Panc1 (cell line): ENCODE measurements around the gene CYP2R1. TPM values are rescaled to one million over a fixed set of nuclear protein-coding genes. Genes with fewer than 3 reads are reported as not detected.

Experiments used
- ATAC-seq: fragments of 200-7000 bp; cut with Tn5 transposase; 2 replicates; pipeline ENCODE4 v1.9.1; 2020; ENCODE audit warnings: mild to moderate bottlenecking, moderate library complexity
- BruUV-seq: library from RNA; stranded (reverse); fragments of 400-500 nt; replicated peaks from 2 replicates; lab custom pipeline; 2021; lab: Mats Ljungman, UMichigan
- CTCF ChIA-PET: fragments of 300-600 bp; sonication (Branson Sonifier 250); formaldehyde crosslinking; loops from one replicate; lab custom pipeline; 2022; ENCODE audit warnings: antibody characterized with exemption; lab: Charles Lee
- POLR2A ChIA-PET: fragments of 300-600 bp; sonication (Branson Sonifier 250); formaldehyde crosslinking; loops from one replicate; lab custom pipeline; 2022; ENCODE audit warnings: antibody characterized with exemption; lab: Charles Lee
- DNase-seq: peaks from one replicate; pipeline ENCODE4 v3.0.0-alpha.2; 2010; ENCODE audit warnings: low read depth, low spot score
- H3K27ac ChIP-seq: 2 replicates; pipeline ENCODE4 v1.5.1; 2011; ENCODE audit warnings: mild to moderate bottlenecking, low read length, inconsistent platforms
- H3K27me3 ChIP-seq: fragments of 200-500 bp; sonication (Bioruptor generic); 2 replicates; pipeline ENCODE4 v1.6.0; 2014; ENCODE audit warnings: low read length, inconsistent platforms; ENCODE audit not compliant: control insufficient read depth, insufficient read depth
- H3K36me3 ChIP-seq: fragments of 200-500 bp; sonication (Bioruptor generic); 2 replicates; pipeline ENCODE4 v1.5.1; 2014; ENCODE audit warnings: inconsistent platforms, mild to moderate bottlenecking, low read length, moderate library complexity; ENCODE audit not compliant: control insufficient read depth, insufficient read depth
- H3K4me1 ChIP-seq: 2 replicates; pipeline ENCODE4 v1.5.1; 2011; ENCODE audit warnings: inconsistent platforms, mild to moderate bottlenecking, low read length, moderate library complexity; ENCODE audit not compliant: control insufficient read depth, insufficient read depth
- H3K4me3 ChIP-seq, 2 experiments: 2 replicates each; pipeline ENCODE4 v1.5.1; 2011 to 2012; ENCODE audit warnings: low read depth in 2 of 2, low read length in 2 of 2, mild to moderate bottlenecking in 2 of 2, inconsistent platforms in 1 of 2, moderate library complexity in 1 of 2
- H3K9me3 ChIP-seq: fragments of 200-500 bp; sonication (Bioruptor generic); 2 replicates; pipeline ENCODE4 v1.5.1; 2014; ENCODE audit warnings: low read depth, mild to moderate bottlenecking, inconsistent platforms, low read length, moderate library complexity; ENCODE audit not compliant: control insufficient read depth, insufficient read depth
- CTCF ChIP-seq: fragments of 450-650 bp; IDR thresholded peaks from 2 replicates; pipeline ENCODE4 v1.5.1; 2017; ENCODE audit warnings: mild to moderate bottlenecking
- POLR2AphosphoS5 ChIP-seq: IDR thresholded peaks from 2 replicates; pipeline ENCODE4 v1.6.1; 2012; ENCODE audit warnings: mild to moderate bottlenecking, low read depth, low read length, moderate library complexity
- SIN3A ChIP-seq: IDR thresholded peaks from 2 replicates; pipeline ENCODE4 v1.6.1; 2012; ENCODE audit warnings: low read depth, mild to moderate bottlenecking, low read length, moderate library complexity, borderline replicate concordance; ENCODE audit not compliant: insufficient read depth
- TCF7L2 ChIP-seq: IDR thresholded peaks from 2 replicates; pipeline ENCODE4 v1.6.1; 2011; ENCODE audit warnings: mild to moderate bottlenecking, low read depth, low read length, inconsistent platforms
- in situ Hi-C: cut with HindIII; loops from 2 replicates; pipeline ENCODE4 v1.10.0; 2016; ENCODE audit warnings: low sequenced_read_pairs, low pct_unique_long_range_greater_than_20kb
- intact Hi-C: fragments of 100-400 bp; cut with micrococcal nuclease; formaldehyde crosslinking; loops from one replicate; pipeline ENCODE4 v1.10.0; 2022; ENCODE audit not compliant: unreplicated experiment
- total RNA-seq: library from RNA; stranded (reverse); gene quantifications from one replicate; pipeline ENCODE4 v1.2.1, GENCODE V29; 2021; ENCODE audit not compliant: unreplicated experiment
- TF ChIP-seq, protein P1 (sequence below), 2 experiments: IDR thresholded peaks; 2 replicates each; pipeline ENCODE4 v1.6.1; 2011 to 2012; ENCODE audit warnings: low read depth in 2 of 2, control low read depth in 1 of 2, low read length in 1 of 2, mild to moderate bottlenecking in 1 of 2, moderate library complexity in 1 of 2; ENCODE audit not compliant: insufficient read depth in 1 of 2

CYP2R1 gene
- total RNA-seq, 1 experiment from 2014 or later: 11.2 TPM

DNA sequence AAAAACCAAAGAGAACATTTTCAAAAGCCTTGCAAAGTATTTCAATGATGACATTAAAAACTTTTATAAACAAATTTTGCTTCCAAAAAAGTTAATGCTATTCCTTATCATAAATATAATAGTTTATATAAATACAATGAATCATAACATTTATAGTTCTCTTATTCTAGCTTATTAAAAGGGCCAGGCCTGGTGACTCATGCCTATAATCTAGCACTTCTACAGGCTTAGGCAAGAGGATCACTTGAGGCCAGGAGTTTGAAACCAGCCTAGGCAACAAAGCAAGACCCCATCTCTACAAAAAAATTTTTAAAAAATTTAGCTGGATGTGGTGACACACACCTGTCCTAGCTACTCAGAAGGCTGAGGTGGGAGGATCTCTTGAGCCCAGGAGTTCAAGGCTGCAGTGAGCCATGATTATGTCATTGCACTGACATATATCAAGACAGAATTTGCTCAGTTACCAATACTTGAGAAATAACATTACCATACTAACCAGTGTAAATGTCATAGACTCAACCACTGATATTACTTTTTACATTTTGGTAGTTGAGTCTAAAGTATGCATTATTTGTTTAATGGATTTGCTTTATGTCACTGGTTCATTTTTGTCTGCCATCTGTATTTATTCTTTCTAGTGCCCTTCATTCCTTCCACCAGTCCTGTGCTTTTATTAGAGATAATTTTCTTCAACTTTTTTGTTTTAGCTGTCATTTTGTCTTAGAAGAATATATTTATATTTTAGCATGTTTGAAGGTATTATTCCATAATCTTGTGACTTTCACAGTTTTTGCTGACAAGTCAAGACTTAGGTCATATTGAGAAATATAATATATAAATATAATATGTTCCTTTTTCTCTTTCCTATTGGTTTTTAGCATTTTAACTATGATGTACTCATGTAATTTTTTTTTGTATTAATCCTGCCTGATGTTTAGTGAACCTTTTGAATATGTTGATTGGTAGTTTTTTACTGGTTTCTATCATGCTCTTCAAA, 56.2 kb downstream of the CYP2R1 start:
- H3K4me3 ChIP-seq: no peak overlapping the region
- no peak overlapping the region for H3K27ac ChIP-seq
- ChIA-PET CTCF (no interaction called here), POLR2A (no interaction called here)
- intact Hi-C loops: no loop called here
- H3K4me1 ChIP-seq: no peaks in the 10 kb centered on the region
- TF ChIP-seq, protein P1, sequence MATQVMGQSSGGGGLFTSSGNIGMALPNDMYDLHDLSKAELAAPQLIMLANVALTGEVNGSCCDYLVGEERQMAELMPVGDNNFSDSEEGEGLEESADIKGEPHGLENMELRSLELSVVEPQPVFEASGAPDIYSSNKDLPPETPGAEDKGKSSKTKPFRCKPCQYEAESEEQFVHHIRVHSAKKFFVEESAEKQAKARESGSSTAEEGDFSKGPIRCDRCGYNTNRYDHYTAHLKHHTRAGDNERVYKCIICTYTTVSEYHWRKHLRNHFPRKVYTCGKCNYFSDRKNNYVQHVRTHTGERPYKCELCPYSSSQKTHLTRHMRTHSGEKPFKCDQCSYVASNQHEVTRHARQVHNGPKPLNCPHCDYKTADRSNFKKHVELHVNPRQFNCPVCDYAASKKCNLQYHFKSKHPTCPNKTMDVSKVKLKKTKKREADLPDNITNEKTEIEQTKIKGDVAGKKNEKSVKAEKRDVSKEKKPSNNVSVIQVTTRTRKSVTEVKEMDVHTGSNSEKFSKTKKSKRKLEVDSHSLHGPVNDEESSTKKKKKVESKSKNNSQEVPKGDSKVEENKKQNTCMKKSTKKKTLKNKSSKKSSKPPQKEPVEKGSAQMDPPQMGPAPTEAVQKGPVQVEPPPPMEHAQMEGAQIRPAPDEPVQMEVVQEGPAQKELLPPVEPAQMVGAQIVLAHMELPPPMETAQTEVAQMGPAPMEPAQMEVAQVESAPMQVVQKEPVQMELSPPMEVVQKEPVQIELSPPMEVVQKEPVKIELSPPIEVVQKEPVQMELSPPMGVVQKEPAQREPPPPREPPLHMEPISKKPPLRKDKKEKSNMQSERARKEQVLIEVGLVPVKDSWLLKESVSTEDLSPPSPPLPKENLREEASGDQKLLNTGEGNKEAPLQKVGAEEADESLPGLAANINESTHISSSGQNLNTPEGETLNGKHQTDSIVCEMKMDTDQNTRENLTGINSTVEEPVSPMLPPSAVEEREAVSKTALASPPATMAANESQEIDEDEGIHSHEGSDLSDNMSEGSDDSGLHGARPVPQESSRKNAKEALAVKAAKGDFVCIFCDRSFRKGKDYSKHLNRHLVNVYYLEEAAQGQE (IDR thresholded peaks at IDR 0.05; ENCODE audit: insufficient read depth in 1 of 2, low read depth in 2 of 2, low read length in 1 of 2): no peak
- TF ChIP-seq POLR2AphosphoS5: no peak
- no peak for TF ChIP-seq SIN3A
- TF ChIP-seq CTCF: no peak
- no peak for TF ChIP-seq TCF7L2
- ATAC-seq: no peak
- H3K36me3 ChIP-seq: no peaks in the 10 kb centered on the region
- DNase-seq: no peak
- no peaks in the 10 kb centered on the region for H3K9me3 ChIP-seq
- no TSS peak for BruUV-seq
- in situ Hi-C loops: no loop called here
- no peaks in the 10 kb centered on the region for H3K27me3 ChIP-seq

Other genes starting within 250 kb of the CYP2R1 start
- 33.0 TPM for gene PDE3B, start 248.4 kb downstream of the CYP2R1 start, total RNA-seq
- gene CALCA, start 80.1 kb upstream of the CYP2R1 start, total RNA-seq: not detected
- not detected for gene CALCB, start 181.4 kb upstream of the CYP2R1 start, total RNA-seq
- gene INSC, start 222.7 kb upstream of the CYP2R1 start, total RNA-seq: 0.08 TPM